Right lobe of liver (tissue), 6 donors: ENCODE results near the gene NCS1. TPM values are rescaled to one million over a fixed set of nuclear protein-coding genes. Genes with fewer than 3 reads are reported as not detected.

Source experiments
- ATAC-seq, 4 donors: fragments of 200-7000 bp; cut with Tn5 transposase; one replicate each; pipeline ENCODE4 v1.9.1; 2020; ENCODE audit warnings: mild to moderate bottlenecking in 4 of 4, moderate library complexity in 4 of 4
- DNase-seq, 3 donors: peaks; one replicate each; pipeline ENCODE4 v3.0.0-alpha.2; 2020
- H3K27ac ChIP-seq, 3 donors: fragments of 200-600 bp; one replicate each; pipeline ENCODE4 v1.8.0; 2022
- H3K27me3 ChIP-seq, 2 donors: fragments of 200-600 bp; one replicate each; pipeline ENCODE4 v1.8.0; 2022
- H3K36me3 ChIP-seq, 4 donors: fragments of 200-600 bp; sonication (generic) in 1 of 4; one replicate each; pipeline versions ENCODE4 v1.5.1 to v1.8.0; 2017 to 2022; ENCODE audit warnings: control low read depth in 1 of 4
- H3K4me1 ChIP-seq, 4 donors: fragments of 200-600 bp; sonication (generic) in 1 of 4; one replicate each; pipeline versions ENCODE4 v1.5.1 to v1.8.0; 2017 to 2022; ENCODE audit warnings: control low read depth in 1 of 4
- H3K4me3 ChIP-seq, 3 donors: fragments of 200-600 bp; one replicate each; pipeline ENCODE4 v1.8.0; 2022
- H3K9me3 ChIP-seq, 4 donors: fragments of 200-600 bp; sonication (generic) in 1 of 4; one replicate each; pipeline versions ENCODE4 v1.5.1 to v1.8.0; 2017 to 2022; ENCODE audit warnings: control low read depth in 1 of 4
- CTCF ChIP-seq, 4 donors: fragments of 200-600 bp in 3 of 4; fragments of 450-650 bp in 1 of 4; IDR thresholded peaks; one replicate each; pipeline versions ENCODE4 v1.5.1 to v1.8.0; 2016 to 2022; ENCODE audit warnings: antibody characterized with exemption in 4 of 4, mild to moderate bottlenecking in 2 of 4
- POLR2A ChIP-seq: fragments of 450-650 bp; IDR thresholded peaks from one replicate; pipeline ENCODE4 v1.6.1; 2017; ENCODE audit warnings: antibody characterized with exemption, mild to moderate bottlenecking
- WGBS: methylation state at CpG from one replicate; pipeline ENCODE4 v1.1.6; 2018; ENCODE audit warnings: low coverage, low lambda C conversion rate; ENCODE audit not compliant: insufficient coverage; ENCODE audit errors: missing lambda C conversion rate; 5-methylcytosine and 5-hydroxymethylcytosine counted together
- intact Hi-C, 2 donors: fragments of 100-400 bp; cut with DNase I; formaldehyde crosslinking; loops; one replicate each; pipeline versions ENCODE4 v1.11.2 to v1.14.1; 2022
- total RNA-seq, 6 experiments: library from RNA; depleted of rRNA in 2 of 6; stranded (reverse); fragments of >200 nt in 2 of 6; fragmentation: NEBNext Ultra II Directional in 3 of 6; extraction: Animal tissue kit (Norgen Biotek cat#: 25700) in 3 of 6; gene quantifications; one replicate each; pipeline versions ENCODE4 v1.1.0 to v1.2.4, GENCODE V29; 2016 to 2023
- donor health status: DM: no; HTN: yes; CAD: no.
- donor health status: DM: no; HTN: no; CAD: no.
- donor health status: DM: no; HTN: no; CAD: no.
- donor health status: DM: no; HTN: yes; CAD: no.
- donor health status: DM: no; HTN: yes; CAD: no.

NCS1 gene
- total RNA-seq, 6 experiments from 2014 or later = 1.6 to 3.3 (median 2.8) TPM

- H3K4me1 ChIP-seq = no peaks in the 10 kb centered on the region
- DNase-seq (no peak), ATAC-seq (no peak)
- intact Hi-C loops = no loop called here
- no peaks in the 10 kb centered on the region for H3K27me3 ChIP-seq
- H3K27ac ChIP-seq = no peak overlapping the region
- H3K9me3 ChIP-seq = no peaks in the 10 kb centered on the region
- 73% methylated on average over 10 of the region's 26 CpGs for WGBS
- no peaks in the 10 kb centered on the region for H3K36me3 ChIP-seq
- H3K4me3 ChIP-seq = no peak overlapping the region
- no peak for TF ChIP-seq CTCF (IDR thresholded peaks at IDR 0.05)
These were observed 36.6 kb downstream of the NCS1 start for GRCh38 chr9:130208600-130209347.

- intact Hi-C loops = no loop called here
- ATAC-seq = no peak
- WGBS = 72% methylated on average over 8 of the region's 14 CpGs
These were observed 37.2 kb downstream of the NCS1 start for GRCh38 chr9:130209422-130209821.

DNA sequence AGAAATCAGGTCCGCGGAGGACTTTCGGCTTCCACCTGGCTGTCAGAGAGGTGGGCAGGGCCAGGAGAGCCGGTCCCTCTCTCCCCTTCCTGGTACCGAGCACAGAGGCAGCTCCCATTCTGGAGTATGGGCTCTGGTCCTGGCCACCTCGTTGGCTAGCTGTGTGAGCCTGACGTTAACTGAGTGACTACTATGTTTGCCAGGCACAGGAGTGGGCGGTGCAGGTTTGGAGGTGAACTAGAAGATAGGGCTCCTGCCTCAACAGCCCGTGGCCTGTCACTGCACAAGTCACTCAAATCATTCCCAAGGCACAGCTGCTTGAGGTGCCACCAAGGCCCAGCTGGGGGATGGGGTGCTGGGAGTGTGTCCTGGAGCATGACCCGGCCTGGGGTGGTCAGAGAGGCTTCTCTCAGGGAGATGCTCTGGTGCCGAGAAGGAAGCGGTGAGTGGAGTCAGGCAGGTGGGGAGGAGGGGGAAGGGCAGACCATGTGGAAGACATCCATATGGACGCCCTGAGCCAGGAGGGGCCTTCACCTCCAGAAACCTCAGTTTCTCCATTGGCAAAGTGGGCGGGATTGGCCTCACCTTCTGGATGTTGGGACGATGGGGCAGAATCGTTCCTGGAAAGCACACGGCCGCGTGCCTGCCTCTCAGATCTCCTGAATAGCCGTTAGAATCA lies 39.5 kb downstream of the NCS1 start:
- Histone ChIP-seq H3K9me3 (no peaks in the 10 kb centered on the region), H3K36me3 (no peaks in the 10 kb centered on the region), H3K27me3 (no peaks in the 10 kb centered on the region), H3K27ac (no peak overlapping the region), H3K4me3 (no peak overlapping the region), H3K4me1 (no peaks in the 10 kb centered on the region)
- DNase-seq (no peak), ATAC-seq (no peak)
- TF ChIP-seq CTCF (IDR thresholded peaks at IDR 0.05) = no peak
- TF ChIP-seq POLR2A = no peak
- intact Hi-C loops = no loop called here
- no CpG with 5 or more reads among the region's 20 CpGs for WGBS

More at GRCh38 chr9:130209422-130209821, 37.2 kb downstream of the NCS1 start:
- no peak overlapping the region for H3K4me3 ChIP-seq
- no peaks in the 10 kb centered on the region for H3K36me3 ChIP-seq
- no peak overlapping the region for H3K27ac ChIP-seq
- no peak for TF ChIP-seq POLR2A
- TF ChIP-seq CTCF (IDR thresholded peaks at IDR 0.05) = no peak
- H3K9me3 ChIP-seq = no peaks in the 10 kb centered on the region
- no peaks in the 10 kb centered on the region for H3K4me1 ChIP-seq
- H3K27me3 ChIP-seq = no peaks in the 10 kb centered on the region
- DNase-seq = no peak

DNA sequence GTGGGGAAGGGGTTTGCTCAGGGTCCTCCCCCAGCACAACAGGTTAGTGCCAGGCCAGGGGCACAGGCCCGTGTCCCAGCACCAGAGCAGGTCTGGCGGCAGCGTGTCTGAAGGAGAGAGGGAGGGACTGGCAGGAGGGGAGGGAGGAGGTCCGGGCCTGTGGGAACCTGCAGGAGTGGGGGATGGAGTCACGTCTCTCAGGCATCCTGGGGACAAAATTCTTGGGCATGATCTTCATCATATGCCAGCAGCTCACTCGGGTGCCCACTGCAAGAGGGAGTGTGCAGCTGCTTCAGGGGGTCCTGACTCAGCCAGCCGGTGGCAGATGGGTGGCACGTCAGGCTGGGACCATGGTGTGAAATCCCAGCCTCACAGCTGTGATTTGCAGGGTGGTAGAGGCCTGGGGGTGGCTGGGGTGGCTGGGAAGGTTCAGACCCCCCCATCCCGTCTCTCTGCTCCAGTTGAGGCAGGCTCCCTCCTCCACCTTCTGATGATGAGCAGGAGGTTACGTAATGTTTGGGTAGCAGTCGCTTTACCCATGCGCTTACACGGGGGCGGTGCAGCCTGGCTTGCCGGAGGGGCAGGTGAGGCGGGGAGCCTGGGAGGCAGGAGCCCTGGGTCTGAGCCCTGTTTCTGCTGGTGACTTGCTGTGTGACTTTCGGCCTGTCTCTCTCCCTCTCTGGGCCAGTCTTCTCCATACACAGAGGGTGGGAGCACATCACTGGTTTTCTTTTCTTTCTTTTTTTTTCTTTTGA lies 40.5 kb downstream of the NCS1 start:
- ATAC-seq (no peak), DNase-seq (no peak)
- H3K27ac ChIP-seq = no peak overlapping the region
- no peak overlapping the region for H3K4me3 ChIP-seq
- intact Hi-C loops = no loop called here
- no peaks in the 10 kb centered on the region for H3K4me1 ChIP-seq
- 88% methylated on average over 1 of the region's 17 CpGs for whole genome bisulfite sequencing
- TF ChIP-seq CTCF (IDR thresholded peaks at IDR 0.05) = no peak
- TF ChIP-seq POLR2A = no peak
- no peaks in the 10 kb centered on the region for H3K27me3 ChIP-seq
- no peaks in the 10 kb centered on the region for H3K36me3 ChIP-seq
- no peaks in the 10 kb centered on the region for H3K9me3 ChIP-seq
